Fibroblast of skin of abdomen (primary cell): Measurements from ENCODE around the gene DNAAF5.

Source experiments
- DNase-seq: peaks from one replicate; pipeline ENCODE4 v3.0.0-alpha.2; 2013

Gene DNAAF5

DNA sequence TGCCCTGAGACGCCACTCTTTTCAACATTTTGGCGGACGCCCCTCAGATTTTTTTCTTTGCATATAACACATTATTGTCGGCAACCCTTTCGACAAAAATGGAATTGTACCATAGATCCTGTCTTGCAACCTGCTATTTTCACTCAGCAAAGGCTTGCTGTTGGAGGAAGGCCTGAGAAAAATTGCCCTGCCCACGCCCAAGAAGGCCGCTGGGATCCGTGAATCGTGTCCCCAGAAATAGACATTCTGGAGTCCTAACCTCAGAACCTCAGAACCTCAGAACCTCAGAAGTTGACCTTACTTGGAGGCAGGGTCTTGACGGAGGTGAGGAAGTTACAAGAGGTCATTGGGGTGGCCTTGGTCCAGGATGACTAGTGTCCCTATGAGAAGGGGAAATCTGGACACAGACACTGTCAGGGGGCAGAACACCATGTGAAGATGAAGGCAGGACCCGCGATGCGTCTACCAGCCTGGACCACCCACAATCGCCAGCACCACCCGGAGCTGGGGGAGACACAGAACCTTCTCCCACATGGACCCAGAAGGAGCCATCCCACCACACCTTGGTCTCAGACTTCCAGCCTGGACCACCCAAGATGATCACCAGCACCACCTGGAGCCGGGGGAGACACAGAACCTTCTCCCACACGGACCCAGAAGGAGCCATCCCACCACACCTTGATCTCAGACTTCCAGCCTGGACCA is 19.1 kb upstream of the DNAAF5 start:
- no peak for DNase-seq

DNA sequence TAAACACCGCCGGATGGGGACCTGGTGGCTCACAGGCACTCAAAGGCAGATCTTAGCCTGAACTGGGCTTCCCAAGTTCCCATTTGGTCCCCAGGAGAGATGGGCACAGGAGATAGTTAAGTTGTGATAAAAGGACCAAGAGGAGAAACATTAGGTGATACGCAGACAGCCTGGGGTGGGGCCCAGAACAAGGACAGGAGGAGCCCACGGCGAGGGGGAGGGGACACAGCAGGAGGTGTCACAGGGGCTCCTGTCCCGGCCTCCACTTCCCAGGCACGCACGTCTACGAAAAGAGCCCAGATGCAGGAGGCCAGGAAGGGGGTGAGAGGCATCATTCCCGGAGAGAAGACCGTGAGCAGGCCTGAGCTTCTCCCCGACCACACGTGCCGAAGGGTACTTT is 16.3 kb upstream of the DNAAF5 start:
- no peak for DNase-seq

DNA sequence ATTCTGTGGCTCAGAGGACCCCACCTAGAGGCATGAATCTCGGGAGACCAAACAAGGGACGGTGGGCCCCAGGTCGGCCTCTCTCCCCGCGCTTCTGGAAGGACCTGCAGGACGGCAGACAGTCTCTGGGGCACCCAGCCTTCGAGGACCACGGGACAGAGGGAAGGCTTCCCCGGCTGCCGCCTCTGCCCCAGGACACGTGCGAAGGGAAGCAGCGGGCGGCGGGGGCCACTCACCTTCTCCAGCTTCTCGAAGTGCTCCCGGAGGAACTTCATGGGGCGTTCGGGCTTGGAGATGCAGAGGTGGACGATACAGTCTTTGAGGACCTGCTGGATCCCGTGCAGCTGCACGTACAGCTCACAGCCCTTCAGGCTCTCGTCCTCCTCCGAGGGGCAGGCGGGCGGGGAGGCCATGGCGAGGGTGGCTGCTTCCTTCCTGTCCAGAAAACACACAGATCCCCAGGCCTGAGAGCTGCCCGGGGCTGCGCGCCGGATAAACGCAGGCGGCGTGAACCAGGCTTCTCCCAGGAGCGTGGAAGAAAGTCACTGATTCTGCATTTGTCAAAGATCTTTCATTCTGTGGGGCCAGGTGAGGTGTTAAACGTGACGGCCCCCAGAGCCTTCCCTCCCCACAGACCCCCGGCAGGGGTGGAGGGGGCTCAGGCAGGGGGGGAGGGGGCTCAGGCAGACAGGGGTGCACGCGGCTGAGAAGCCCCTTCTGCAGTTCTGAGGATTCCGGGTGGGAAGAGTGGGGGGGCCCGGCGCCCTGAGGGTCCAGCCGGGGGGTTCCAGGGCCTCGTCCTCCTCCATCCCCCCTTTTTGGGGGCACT is 15.2 kb upstream of the DNAAF5 start:
- DNase-seq: no peak

DNA sequence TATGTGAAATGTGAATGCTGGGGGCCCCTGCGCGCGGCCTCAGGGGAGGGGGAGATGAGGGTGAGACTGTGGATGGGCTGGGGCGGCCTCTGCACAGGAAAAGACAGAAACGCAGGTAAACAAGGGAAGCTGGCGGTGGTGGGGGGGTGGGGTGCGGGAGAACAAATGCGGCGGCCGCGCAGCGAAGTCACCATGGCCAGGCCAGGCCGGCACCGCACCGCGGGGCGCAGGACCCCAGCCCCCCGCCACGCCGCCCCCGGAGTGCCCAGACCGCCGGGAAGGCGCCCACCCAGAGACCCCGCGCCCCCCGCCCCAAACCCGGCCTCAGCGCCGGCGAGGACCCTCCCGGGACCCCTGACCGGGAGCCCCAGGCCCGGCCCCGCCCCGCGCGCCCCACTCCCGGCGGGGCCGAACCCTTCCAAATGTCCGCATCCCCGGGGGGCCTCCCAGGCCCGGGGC is 14.5 kb upstream of the DNAAF5 start:
- no peak for DNase-seq

DNA sequence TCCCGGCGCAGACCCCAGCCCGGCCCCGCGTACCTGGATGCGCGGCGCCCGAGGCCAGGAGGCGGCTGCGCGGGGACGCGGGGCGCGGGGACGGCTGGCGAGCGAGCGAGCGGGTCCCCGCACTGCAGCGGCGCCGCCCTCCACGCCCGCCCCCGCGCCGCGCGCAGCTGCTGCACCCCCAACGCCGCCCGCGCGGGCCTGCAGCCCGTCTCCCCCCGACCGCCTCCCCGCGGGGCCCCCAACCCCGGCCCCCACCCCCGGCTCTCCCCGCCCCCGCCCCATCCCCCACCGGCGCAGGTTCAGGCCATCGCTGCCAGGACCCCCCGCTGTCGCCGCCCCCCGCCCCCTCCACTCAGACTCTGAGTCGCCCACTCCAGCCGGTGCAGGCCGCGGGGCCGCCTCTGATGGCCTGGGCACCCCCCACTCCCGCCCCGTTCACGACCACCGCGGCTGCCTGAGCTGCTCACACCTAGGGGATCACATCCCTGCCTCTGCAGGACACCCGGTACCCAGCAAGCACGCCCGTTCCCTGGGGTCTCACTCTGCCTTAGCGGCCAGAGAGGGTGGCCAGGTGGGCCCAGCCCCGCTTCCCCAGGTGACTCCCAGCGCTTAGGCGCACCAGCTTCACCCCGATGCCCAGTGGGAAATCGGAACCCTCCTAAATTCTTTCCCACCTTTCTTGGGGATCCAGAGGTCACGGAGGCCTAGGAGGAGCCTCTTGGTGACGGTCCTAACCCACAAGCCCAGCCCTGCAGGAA is 13.9 kb upstream of the DNAAF5 start:
- no peak for DNase-seq

DNA sequence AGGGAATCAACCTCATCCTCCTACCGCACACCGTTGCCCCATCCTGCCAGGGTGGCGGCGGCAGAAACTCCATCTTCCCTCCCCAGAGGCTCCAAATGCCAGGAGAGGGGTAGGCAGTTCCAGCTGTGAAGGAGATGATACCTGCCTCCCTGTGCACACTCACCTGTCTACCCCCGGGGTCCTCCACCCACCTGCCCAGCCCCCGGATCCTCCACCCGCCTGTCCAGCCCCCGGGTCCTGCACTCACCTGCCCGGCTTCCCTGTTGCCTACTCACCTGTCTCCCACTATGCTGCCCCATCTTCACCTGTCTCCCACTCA is 13.4 kb upstream of the DNAAF5 start:
- no peak for DNase-seq

GRCh38 chr7:713488-714230 is 12.8 kb upstream of the DNAAF5 start:
- DNase-seq: no peak

DNA sequence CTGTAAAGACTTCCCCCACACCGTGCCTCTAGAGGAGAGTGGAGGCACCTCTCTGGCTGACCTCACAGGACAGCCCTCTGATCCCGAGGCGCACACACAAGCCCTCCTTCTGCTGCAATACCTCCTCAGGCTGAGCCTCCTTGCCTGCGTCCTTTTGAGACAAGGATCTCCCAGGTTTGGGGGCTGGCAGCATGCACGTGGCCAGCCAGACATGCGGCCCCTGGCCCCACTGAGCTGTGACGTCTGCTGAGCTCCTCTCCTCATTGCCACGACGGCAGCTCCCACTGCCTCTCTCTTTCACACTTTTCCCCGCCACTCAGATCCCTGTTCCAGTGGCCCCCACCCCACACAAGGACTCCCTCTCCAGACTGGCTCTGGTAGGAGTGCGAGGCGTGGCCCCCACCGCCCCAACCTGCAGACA is 12.2 kb upstream of the DNAAF5 start:
- no peak for DNase-seq

- DNase-seq: no peak
These were observed 10.3 kb upstream of the DNAAF5 start for GRCh38 chr7:716222-716621.

GRCh38 chr7:716636-717035 is 9.9 kb upstream of the DNAAF5 start:
- DNase-seq: no peak

GRCh38 chr7:721619-722248 is 4.8 kb upstream of the DNAAF5 start:
- DNase-seq: no peak

- no peak for DNase-seq
These were observed 3.0 kb upstream of the DNAAF5 start for GRCh38 chr7:723541-723940.

GRCh38 chr7:724298-724697 is 2.2 kb upstream of the DNAAF5 start:
- DNase-seq: no peak

GRCh38 chr7:725223-726005 is 1.1 kb upstream of the DNAAF5 start:
- no peak for DNase-seq

DNA sequence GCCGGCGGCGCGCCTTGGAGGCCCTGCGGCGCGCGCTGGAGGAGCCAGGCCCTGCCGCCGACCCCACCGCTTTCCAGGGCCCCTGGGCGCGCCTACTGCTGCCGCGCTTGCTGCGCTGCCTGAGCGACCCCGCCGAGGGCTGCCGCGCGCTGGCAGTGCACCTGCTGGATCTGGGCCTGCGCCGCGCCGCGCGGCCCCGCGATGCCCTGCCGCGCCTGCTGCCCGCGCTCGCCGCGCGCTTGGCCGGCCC is 280 bp downstream of the DNAAF5 start:
- no peak for DNase-seq

- peak; percentile 16 for DNase-seq
These were observed 756 bp downstream of the DNAAF5 start, which contains the start of gene PRKAR1B for GRCh38 chr7:727104-727805. Gene PRKAR1B, minus strand, starts transcription at chr7:727281. Its CDS starts 15,776 bp downstream, at chr7:711505.

DNA sequence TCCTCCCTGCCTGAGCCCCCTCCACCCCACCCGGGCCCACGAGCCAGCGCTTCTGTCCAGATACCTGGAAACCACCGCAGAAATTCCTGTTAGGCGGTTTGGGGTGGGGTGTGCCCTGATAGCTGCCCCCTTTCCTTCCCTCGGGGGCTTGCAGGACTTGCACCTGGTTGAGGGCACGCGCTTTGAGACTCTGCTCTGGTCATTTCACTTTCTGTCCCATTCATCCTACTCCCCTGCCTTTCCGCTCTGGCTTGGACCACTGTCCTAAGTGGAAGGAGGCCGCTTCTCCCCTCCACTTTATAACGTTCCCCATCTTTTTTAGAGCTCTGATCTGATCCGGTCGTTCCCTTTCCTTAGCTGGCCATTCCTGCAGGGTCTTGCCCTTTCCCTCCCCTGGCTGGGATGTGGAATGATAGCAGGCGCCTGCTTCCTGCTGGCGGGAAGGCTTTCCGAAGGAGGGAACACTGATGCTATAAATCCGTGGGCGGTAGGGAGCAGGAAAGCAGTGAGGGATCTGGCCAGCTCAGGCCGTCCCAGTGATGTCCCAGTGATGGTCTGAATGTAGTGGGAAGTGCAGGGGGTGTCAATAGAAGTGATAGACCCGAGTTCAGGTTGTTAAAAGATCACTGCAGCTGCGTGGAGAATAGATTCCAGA is 1.4 kb downstream of the DNAAF5 start:
- DNase-seq: no peak

DNA sequence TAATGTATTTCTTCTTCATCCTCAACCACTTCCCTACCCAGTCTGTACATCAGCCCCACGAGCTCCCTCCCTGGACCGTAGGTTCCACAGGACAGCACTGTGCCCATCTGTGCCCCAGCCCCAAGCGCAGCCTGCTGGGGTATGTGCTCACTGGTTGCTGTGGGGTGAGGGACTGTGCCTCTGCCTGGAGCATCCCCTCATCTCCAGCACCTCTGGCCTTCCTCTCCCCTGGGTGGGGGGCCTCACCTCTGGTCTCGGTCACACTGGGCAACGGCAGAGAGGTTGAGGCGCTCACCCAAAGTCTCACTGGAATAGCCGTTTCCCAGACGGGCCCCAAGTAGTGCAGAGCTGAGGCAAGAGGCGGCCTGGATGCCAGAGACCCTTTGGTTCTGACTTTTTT is 2.1 kb downstream of the DNAAF5 start:
- DNase-seq: no peak

GRCh38 chr7:729140-730000 is 2.9 kb downstream of the DNAAF5 start:
- DNase-seq: no peak
